Heart right ventricle (tissue), 16 donors: ENCODE results near the gene CYB561. TPM values are rescaled to one million over a fixed set of nuclear protein-coding genes. Genes with fewer than 3 reads are reported as not detected.

Experiments
- ATAC-seq, 8 donors: fragments of 200-7000 bp; cut with Tn5 transposase; one replicate each; pipeline ENCODE4 v1.9.1; 2020; ENCODE audit warnings: mild to moderate bottlenecking in 8 of 8, moderate library complexity in 8 of 8, moderate number of reproducible peaks in 1 of 8
- DNase-seq, 2 donors: peaks; one replicate each; pipeline ENCODE4 v3.0.0-alpha.2; 2020
- H3K27ac ChIP-seq, 10 donors: fragments of 200-600 bp; sonication (generic) in 2 of 10; one replicate each; pipeline versions ENCODE4 v1.5.0 to v1.8.0; 2020 to 2022; ENCODE audit warnings: mild to moderate bottlenecking in 3 of 10
- H3K27me3 ChIP-seq, 7 donors: fragments of 200-600 bp; one replicate each; pipeline ENCODE4 v1.8.0; 2021 to 2022; ENCODE audit warnings: mild to moderate bottlenecking in 2 of 7
- H3K36me3 ChIP-seq, 9 donors: fragments of 200-600 bp; sonication (generic) in 1 of 9; one replicate each; pipeline versions ENCODE4 v1.5.0 to v1.8.0; 2020 to 2022; ENCODE audit warnings: mild to moderate bottlenecking in 2 of 9
- H3K4me1 ChIP-seq, 9 donors: fragments of 200-600 bp; sonication (generic) in 1 of 9; one replicate each; pipeline versions ENCODE4 v1.5.0 to v1.8.0; 2020 to 2022; ENCODE audit warnings: mild to moderate bottlenecking in 4 of 9
- H3K4me3 ChIP-seq, 10 donors: fragments of 200-600 bp; sonication (generic) in 2 of 10; one replicate each; pipeline versions ENCODE4 v1.5.0 to v1.8.0; 2020 to 2022; ENCODE audit warnings: mild to moderate bottlenecking in 7 of 10, moderate library complexity in 2 of 10
- H3K9me3 ChIP-seq, 11 donors: fragments of 200-600 bp in 10 of 11; sonication (generic) in 2 of 11; one replicate each; pipeline versions ENCODE4 v1.5.0 to v1.8.0; 2013 to 2022; ENCODE audit warnings: mild to moderate bottlenecking in 2 of 11, control low read depth in 1 of 11, moderate library complexity in 1 of 11
- WGBS, 2 donors: extraction: QIAGEN DNeasy Blood & Tissue Kit; methylation state at CpG; one replicate each; pipeline ENCODE4 v1.1.7; 2013; ENCODE audit warnings: inconsistent platforms in 1 of 2; 5-methylcytosine and 5-hydroxymethylcytosine counted together
- intact Hi-C, 10 donors: fragments of 100-400 bp; cut with DNase I; formaldehyde crosslinking; loops; one replicate each; pipeline versions ENCODE4 v1.11.1 to v1.14.2; 2022
- polyA plus RNA-seq, 2 donors: library from polyadenylated mRNA; stranded (reverse); fragments of 200-250 nt; gene quantifications; one replicate each; pipeline ENCODE4 v1.2.3, GENCODE V29; 2013
- total RNA-seq, 10 donors: library from RNA; stranded (reverse); fragmentation: NEBNext Ultra II Directional in 3 of 10; extraction: Animal tissue kit (Norgen Biotek cat#: 25700) in 3 of 10; gene quantifications; one replicate each; pipeline versions ENCODE4 v1.2.1 to v1.2.4, GENCODE V29; 2021 to 2023
- TF ChIP-seq, protein P1 (sequence below), 9 donors: fragments of 200-600 bp; sonication (generic) in 2 of 9; IDR thresholded peaks; one replicate each; pipeline versions ENCODE4 v1.5.0 to v1.8.0; 2021 to 2022; ENCODE audit warnings: antibody characterized with exemption in 9 of 9, mild to moderate bottlenecking in 5 of 9, moderate library complexity in 1 of 9
- donor health status: Arrhythmogenic right ventricular cardiomyopathy.
- donor health status: ischemic (EF 13 %, LVEDD 7.1; RV severe dilation, severe dysfunction).
- donor health status: healthy with polysubstance abuse.
- donor health status: DM: no; HTN: yes; CAD: no.
- donor health status: DM: no; HTN: no; CAD: no.
- donor health status: ischemic (EF 25% LVEDD 6.9; RV normal size, moderate dysfunction).
- donor health status: ischemic (EF 25% LVEDD 5.7; RV mildly dilated, moderate dysfunction).
- donor health status: healthy.
- donor health status: DM: yes; HTN: yes; CAD: no.
- donor health status: Ischemic cardiomyopathy.
- donor health status: ischemic (EF 35%, LVEDD 5.7; RV mildly dilated, moderate dysfunction).
- donor health status: nonischemic (EF 11% LVEDD 7.7; RV severe dilation, severe dysfunction).
- donor health status: DM: yes; HTN: yes; CAD: no.
- donor health status: PGD.
- donor health status: ischemic (EF 29% LVEDD 5.4; RV normal size, mild dysfunction).
- donor health status: nonischemic (EF 23%, LVEDD 6.1; RV moderate dilation, normal function).

Gene CYB561
- total and polyA plus RNA-seq, 12 donors, result 5.5 to 22.8 (median 8.5) TPM

DNA sequence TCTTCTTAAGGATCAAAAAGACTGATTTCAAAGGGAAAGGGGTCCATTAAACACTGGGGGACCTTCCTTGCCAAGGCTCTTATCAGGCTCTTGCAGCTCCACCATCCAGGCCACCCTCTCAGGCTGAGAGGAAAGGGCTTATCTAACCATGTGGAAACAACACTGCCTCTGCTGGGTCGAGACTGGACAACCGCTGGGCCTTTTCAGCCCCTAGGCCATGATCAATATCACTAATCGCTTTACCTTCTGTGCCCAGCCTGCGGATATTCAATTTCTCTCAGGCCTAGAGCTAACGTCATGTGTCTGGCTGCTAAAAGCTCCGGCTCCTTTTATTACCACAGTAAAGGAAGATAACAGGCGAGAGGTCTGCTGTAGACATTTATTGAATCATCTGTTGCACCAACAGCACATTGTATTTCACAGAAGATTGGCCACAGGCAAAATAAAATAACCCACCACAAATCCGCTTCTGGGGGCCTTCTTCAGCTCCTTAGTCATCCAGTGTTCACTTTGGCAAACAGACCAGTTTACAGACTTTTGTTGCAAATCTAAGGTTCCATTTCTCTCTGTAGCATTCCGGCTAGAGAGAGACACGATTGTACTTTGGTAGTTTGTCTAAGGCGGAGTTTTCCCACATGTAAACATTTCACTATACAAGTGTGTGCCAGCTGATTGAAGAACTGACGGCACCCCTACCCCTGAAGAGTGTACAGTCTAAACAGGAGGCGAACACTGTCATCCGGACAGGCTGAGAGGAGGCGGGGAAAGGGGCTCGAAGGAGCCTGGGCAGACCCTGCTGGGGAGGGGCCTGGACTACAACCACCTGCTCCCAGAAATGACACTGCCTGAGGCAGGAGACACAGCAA, 13.9 kb downstream of the CYB561 start:
- no peak overlapping the region for H3K4me3 ChIP-seq
- peaks cover 0 to 5% (median 0%) of the 10 kb centered on the region in 9 donors for H3K36me3 ChIP-seq
- intact Hi-C loops, result no loop called here
- no peaks in the 10 kb centered on the region for H3K27me3 ChIP-seq
- DNase-seq (no peak), ATAC-seq (no peak)
- H3K9me3 ChIP-seq, result no peaks in the 10 kb centered on the region
- TF ChIP-seq, protein P1, sequence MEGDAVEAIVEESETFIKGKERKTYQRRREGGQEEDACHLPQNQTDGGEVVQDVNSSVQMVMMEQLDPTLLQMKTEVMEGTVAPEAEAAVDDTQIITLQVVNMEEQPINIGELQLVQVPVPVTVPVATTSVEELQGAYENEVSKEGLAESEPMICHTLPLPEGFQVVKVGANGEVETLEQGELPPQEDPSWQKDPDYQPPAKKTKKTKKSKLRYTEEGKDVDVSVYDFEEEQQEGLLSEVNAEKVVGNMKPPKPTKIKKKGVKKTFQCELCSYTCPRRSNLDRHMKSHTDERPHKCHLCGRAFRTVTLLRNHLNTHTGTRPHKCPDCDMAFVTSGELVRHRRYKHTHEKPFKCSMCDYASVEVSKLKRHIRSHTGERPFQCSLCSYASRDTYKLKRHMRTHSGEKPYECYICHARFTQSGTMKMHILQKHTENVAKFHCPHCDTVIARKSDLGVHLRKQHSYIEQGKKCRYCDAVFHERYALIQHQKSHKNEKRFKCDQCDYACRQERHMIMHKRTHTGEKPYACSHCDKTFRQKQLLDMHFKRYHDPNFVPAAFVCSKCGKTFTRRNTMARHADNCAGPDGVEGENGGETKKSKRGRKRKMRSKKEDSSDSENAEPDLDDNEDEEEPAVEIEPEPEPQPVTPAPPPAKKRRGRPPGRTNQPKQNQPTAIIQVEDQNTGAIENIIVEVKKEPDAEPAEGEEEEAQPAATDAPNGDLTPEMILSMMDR (IDR thresholded peaks at IDR 0.05), result no peak
- peaks cover 24 to 71% (median 57%) of the 10 kb centered on the region in 9 donors for H3K4me1 ChIP-seq
- 63 to 64% methylated on average over 16 of the region's 16 CpGs for WGBS, 2 donors
- peak overlapping the region in 3 of 10 donors; percentile 12 to 70 (median 13) for H3K27ac ChIP-seq

DNA sequence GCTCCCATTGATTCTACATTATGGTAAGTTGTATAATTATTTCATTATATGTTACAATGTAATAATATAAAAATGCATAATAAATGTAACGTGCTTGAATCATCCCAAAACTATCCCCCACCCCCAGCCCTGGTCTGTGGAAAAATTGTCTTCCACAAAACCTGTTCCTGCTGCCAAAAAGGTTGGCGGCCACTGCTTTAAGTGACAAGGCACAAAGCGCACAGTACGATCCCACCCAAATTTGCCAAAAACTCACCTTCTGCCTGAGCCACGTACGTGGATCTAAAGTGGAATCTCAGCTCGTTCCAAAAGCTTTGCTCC, 14.5 kb downstream of the CYB561 start:
- peaks cover 24 to 71% (median 51%) of the 10 kb centered on the region in 9 donors for H3K4me1 ChIP-seq
- TF ChIP-seq, protein P1 (IDR thresholded peaks at IDR 0.05), result no peak
- WGBS, 2 donors, result 87 to 90% methylated on average over 7 of the region's 7 CpGs
- no peaks in the 10 kb centered on the region for H3K27me3 ChIP-seq
- ATAC-seq (no peak), DNase-seq (no peak)
- intact Hi-C loops, result no loop called here
- peaks cover 0 to 5% (median 0%) of the 10 kb centered on the region in 9 donors for H3K36me3 ChIP-seq
- no peak overlapping the region for H3K4me3 ChIP-seq
- H3K9me3 ChIP-seq, result no peaks in the 10 kb centered on the region
- peak overlapping the region in 1 of 10 donors; percentile 70 for H3K27ac ChIP-seq

DNA sequence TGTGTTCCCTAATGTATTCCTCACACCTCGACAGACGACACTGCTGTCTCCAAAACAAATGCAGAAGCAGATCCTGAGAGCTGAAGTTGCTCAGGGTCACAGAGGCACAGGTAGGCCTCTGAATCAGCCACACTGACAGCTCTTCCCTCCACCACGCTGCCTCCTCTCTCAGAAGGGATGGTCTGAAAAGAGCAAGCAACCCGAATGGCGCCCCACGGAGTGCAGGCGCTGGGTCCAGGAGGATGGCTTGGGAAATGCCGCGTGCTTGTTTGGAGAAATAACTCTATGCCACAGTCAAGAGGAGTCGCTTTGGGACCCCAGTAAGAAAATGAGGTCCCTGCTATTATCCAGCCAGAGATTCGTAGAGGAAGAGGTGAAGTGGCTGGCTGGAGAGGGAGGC, 15.9 kb downstream of the CYB561 start:
- intact Hi-C loops, result no loop called here
- TF ChIP-seq, protein P1 (IDR thresholded peaks at IDR 0.05), result no peak
- no peak overlapping the region for H3K4me3 ChIP-seq
- H3K4me1 ChIP-seq, result peaks cover 22 to 69% (median 46%) of the 10 kb centered on the region in 9 donors
- H3K36me3 ChIP-seq, result no peaks in the 10 kb centered on the region
- WGBS, 2 donors, result 93% methylated on average over 11 of the region's 11 CpGs
- no peak for DNase-seq
- no peak overlapping the region for H3K27ac ChIP-seq
- ATAC-seq, result no peak
- no peaks in the 10 kb centered on the region for H3K27me3 ChIP-seq
- no peaks in the 10 kb centered on the region for H3K9me3 ChIP-seq

DNA sequence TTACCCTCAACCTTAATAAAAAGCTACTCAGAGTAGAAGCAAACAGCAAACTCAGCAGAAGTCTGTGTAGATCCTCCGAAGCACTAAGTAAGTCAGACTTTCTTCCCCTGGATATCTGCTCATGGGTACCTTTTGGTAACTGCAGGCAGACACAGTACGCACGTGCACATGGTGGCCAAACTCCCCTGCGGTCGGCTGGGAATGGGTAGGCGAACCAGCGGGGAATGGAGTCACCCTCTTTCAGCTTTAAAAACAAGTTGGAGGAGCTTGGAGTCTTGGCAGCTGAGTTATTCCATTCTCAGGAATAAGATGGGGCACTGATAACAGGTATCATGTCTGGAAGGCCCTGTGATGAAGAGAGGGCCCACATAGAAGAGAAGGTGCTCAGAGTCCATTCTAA, 16.3 kb downstream of the CYB561 start:
- Histone ChIP-seq H3K9me3 (no peaks in the 10 kb centered on the region), H3K4me3 (no peak overlapping the region)
- WGBS, 2 donors, result 94 to 96% methylated on average over 7 of the region's 7 CpGs

More for the DNA sequence above, 16.3 kb downstream of the CYB561 start:
- intact Hi-C loops, result loop anchor here in 4 of 10 donors (5.0 to 10.0 kb wide), 4 partner anchors 48 to 265 kb away; partner anchors contain the start of genes ACE (in 1 of the 4) and DCAF7 (in 1 of the 4)
- ATAC-seq (no peak), DNase-seq (no peak)
- no peaks in the 10 kb centered on the region for H3K27me3 ChIP-seq
- H3K27ac ChIP-seq, result no peak overlapping the region
- no peaks in the 10 kb centered on the region for H3K36me3 ChIP-seq
- H3K4me1 ChIP-seq, result peaks cover 18 to 68% (median 42%) of the 10 kb centered on the region in 9 donors
- TF ChIP-seq, protein P1 (IDR thresholded peaks at IDR 0.05), result no peak
